K562 (cell line): ENCODE measurements around the gene PLA2G4A. TPM values are rescaled to one million over a fixed set of nuclear protein-coding genes. Genes with fewer than 3 reads are reported as not detected.

Source experiments
- ATAC-seq: fragments of 200-7000 bp; cut with Tn5 transposase; 3 replicates; pipeline ENCODE4 v1.9.1; 2020; ENCODE audit warnings: moderate library complexity
- BruUV-seq: library from RNA; stranded (reverse); fragments of 400-500 nt; replicated peaks from 2 replicates; lab custom pipeline; 2021; lab: Mats Ljungman, UMichigan
- CTCF ChIA-PET: fragments of 300-600 bp; formaldehyde crosslinking; extraction: SDS; loops from one replicate; lab custom pipeline; 2021; ENCODE audit warnings: low intra/inter-chr PET ratio; lab: Yijun Ruan, JAX
- POLR2A ChIA-PET: fragments of 300-600, 350-650 bp; sonication (Branson Sonifier 250); formaldehyde crosslinking; extraction: SDS; loops from one replicate; lab custom pipeline; 2021; ENCODE audit warnings: antibody characterized with exemption, inconsistent platforms; lab: Yijun Ruan, JAX
- DNase-seq, 4 experiments: peaks; one replicate each; pipeline versions ENCODE4 v3.0.0 to v3.0.0-alpha.2; 2011 to 2018; ENCODE audit warnings: low spot score in 3 of 4, mixed read lengths in 3 of 4; ENCODE audit errors: extremely low read depth in 1 of 4
- FAIRE-seq: peaks from 2 replicates; lab custom pipeline; 2011; peaks lifted over from hg19 to GRCh38; lab: Jason Lieb, UNC
- H2AFZ ChIP-seq: 2 replicates; pipeline ENCODE4 v1.6.0; 2011; ENCODE audit warnings: low read depth, low read length, control low read depth, inconsistent platforms
- H3K27ac ChIP-seq: fragments of 200-600 bp; 3 replicates; pipeline ENCODE4 v1.8.0; 2011; ENCODE audit warnings: low read depth, mild to moderate bottlenecking, control low read depth, inconsistent platforms, low read length, moderate library complexity, mixed read lengths; ENCODE audit errors: extremely low read depth
- H3K27me3 ChIP-seq, 2 experiments: fragments of 300-600 bp in 1 of 2; 2 replicates in 1 of 2; 3 replicates in 1 of 2; pipeline versions ENCODE4 v1.6.0 to v1.8.0; 2011; ENCODE audit warnings: inconsistent platforms in 2 of 2, low read length in 2 of 2, mild to moderate bottlenecking in 1 of 2, mixed read lengths in 1 of 2, moderate library complexity in 1 of 2; ENCODE audit not compliant: control insufficient read depth in 2 of 2, insufficient read depth in 2 of 2
- H3K36me3 ChIP-seq: fragments of 300-600 bp; 3 replicates; pipeline ENCODE4 v1.8.0; 2011; ENCODE audit warnings: mild to moderate bottlenecking, low read length, inconsistent platforms; ENCODE audit not compliant: control insufficient read depth, insufficient read depth
- H3K4me1 ChIP-seq, 2 experiments: fragments of 200-600 bp in 1 of 2; replicated peaks in 1 of 2; 2 replicates in 1 of 2; 3 replicates in 1 of 2; pipeline versions ENCODE4 v1.5.1 to v1.8.0; 2011; ENCODE audit warnings: inconsistent platforms in 2 of 2, low read length in 2 of 2, mild to moderate bottlenecking in 1 of 2, mixed read lengths in 1 of 2, moderate library complexity in 1 of 2; ENCODE audit not compliant: control insufficient read depth in 2 of 2, insufficient read depth in 2 of 2
- H3K4me2 ChIP-seq: 2 replicates; pipeline ENCODE4 v1.6.1; 2011; ENCODE audit warnings: low read length, control low read depth, inconsistent platforms, mixed read lengths; ENCODE audit not compliant: insufficient read depth
- H3K4me3 ChIP-seq: fragments of 200-600 bp; sonication (generic), shearing (Covaris generic); 2 replicates; pipeline ENCODE4 v1.5.1; 2016; ENCODE audit warnings: control low read depth, inconsistent platforms
- H3K79me2 ChIP-seq: fragments of 200-600 bp; 3 replicates; pipeline ENCODE4 v1.8.0; 2011; ENCODE audit warnings: low read length, inconsistent platforms; ENCODE audit not compliant: control insufficient read depth, insufficient read depth
- H3K9ac ChIP-seq, 2 experiments: 2 replicates each; pipeline versions ENCODE4 v1.6.0 to v1.6.1; 2011; ENCODE audit warnings: low read depth in 2 of 2, low read length in 2 of 2, control low read depth in 1 of 2, inconsistent platforms in 1 of 2, mild to moderate bottlenecking in 1 of 2, mixed read lengths in 1 of 2; ENCODE audit not compliant: insufficient read depth in 1 of 2
- H3K9me1 ChIP-seq: one replicate; pipeline ENCODE4 v1.6.0; 2011; ENCODE audit warnings: inconsistent platforms, mild to moderate bottlenecking, low read length, moderate library complexity; ENCODE audit not compliant: control insufficient read depth, insufficient read depth
- H3K9me3 ChIP-seq: replicated peaks from 2 replicates; pipeline ENCODE4 v1.5.1; 2011; ENCODE audit warnings: low read depth, low read length, inconsistent platforms; ENCODE audit not compliant: control insufficient read depth, insufficient read depth
- H4K20me1 ChIP-seq: replicated peaks from 2 replicates; pipeline ENCODE4 v1.6.1; 2011; ENCODE audit warnings: low read length, inconsistent platforms, mixed read lengths; ENCODE audit not compliant: control insufficient read depth, insufficient read depth
- ASH1L ChIP-seq: fragments of 450-650 bp; IDR thresholded peaks from 2 replicates; pipeline ENCODE4 v1.6.1; 2018; ENCODE audit warnings: borderline replicate concordance, mild to moderate bottlenecking, low read depth; ENCODE audit not compliant: partially characterized antibody
- GTF2F1 ChIP-seq: IDR thresholded peaks from 2 replicates; pipeline ENCODE4 v1.6.1; 2011; ENCODE audit warnings: low read depth, low read length, improper control_type of control experiment
- LARP7 ChIP-seq: fragments of 450-650 bp; IDR thresholded peaks from 2 replicates; pipeline ENCODE4 v1.6.1; 2016
- MGA ChIP-seq: fragments of 450-650 bp; IDR thresholded peaks from 2 replicates; pipeline ENCODE4 v1.6.1; 2016; ENCODE audit warnings: mild to moderate bottlenecking, moderate library complexity
- TAF1 ChIP-seq: IDR thresholded peaks from 2 replicates; pipeline ENCODE4 v1.6.1; 2011; ENCODE audit warnings: mild to moderate bottlenecking, low read length, moderate library complexity; ENCODE audit not compliant: insufficient read depth, control insufficient read depth, severe bottlenecking; ENCODE audit errors: extremely low read depth
- TBL1XR1 ChIP-seq, 2 experiments: IDR thresholded peaks; 2 replicates each; pipeline ENCODE4 v1.6.1; 2012; ENCODE audit warnings: improper control_type of control experiment in 2 of 2, low read length in 2 of 2, mild to moderate bottlenecking in 1 of 2
- TCF7 ChIP-seq: sonication (generic); IDR thresholded peaks from 2 replicates; pipeline ENCODE4 v1.6.1; 2016; ENCODE audit warnings: antibody characterized with exemption, borderline replicate concordance
- TCFL5 ChIP-seq: fragments of 250-450 bp; sonication (Bioruptor Pico); conservative IDR thresholded peaks from 2 replicates; pipeline ENCODE4 v1.6.1; 2021; ENCODE audit warnings: mild to moderate bottlenecking, moderate library complexity, matching md5 sums
- ZFP30 ChIP-seq: fragments of 250-450 bp; sonication (Bioruptor Pico); IDR thresholded peaks from 2 replicates; pipeline ENCODE4 v1.8.0; 2022; ENCODE audit warnings: moderate library complexity, mild to moderate bottlenecking, inconsistent platforms, borderline replicate concordance
- ZNF780A ChIP-seq: fragments of 250-450 bp; sonication (Bioruptor Pico); IDR thresholded peaks from 2 replicates; pipeline ENCODE4 v1.5.0; 2021; ENCODE audit warnings: mild to moderate bottlenecking
- in situ Hi-C: fragments of 300-500 bp; cut with MboI; formaldehyde crosslinking; loops from 4 replicates; pipeline ENCODE4 v1.15.0; 2018; ENCODE audit warnings: inconsistent platforms, mixed read lengths
- intact Hi-C: fragments of 100-400 bp; cut with micrococcal nuclease; formaldehyde crosslinking; loops from 2 replicates; pipeline ENCODE4 v1.14.2; 2022
- polyA plus RNA-seq, 8 experiments: library from polyadenylated mRNA; depleted of rRNA in 4 of 8; stranded (reverse) in 5 of 8; unstranded in 3 of 8; fragments of >200 nt; fragmentation: Nextera tagmentation in 2 of 8; fragmentation: Illumina TruSeq in 1 of 8; extraction: Ambion mirVana in 2 of 8; extraction: Trizol in 1 of 8; gene quantifications; 2 replicates each; pipeline versions ENCODE4 v1.2.1 to v1.2.3, GENCODE V29; 2011 to 2014; ENCODE audit warnings: inconsistent platforms in 1 of 8, missing spikeins in 1 of 8
- total RNA-seq, 7 experiments: library from RNA; depleted of rRNA in 6 of 7; stranded (reverse); fragments of >200 nt in 6 of 7; fragmentation: Illumina TruSeq in 2 of 7; extraction: Trizol in 2 of 7; gene quantifications; 2 replicates each; pipeline versions ENCODE4 v1.2.1 to v1.2.3, GENCODE V29; 2011 to 2021; ENCODE audit warnings: low replicate concordance in 1 of 7
- TF ChIP-seq, protein P1 (sequence below): fragments of 450-650 bp; IDR thresholded peaks from 2 replicates; pipeline ENCODE4 v1.6.1; 2017; ENCODE audit warnings: antibody characterized with exemption

Gene PLA2G4A
- total and polyA plus RNA-seq, 9 of the 15 experiments (the other 6 are each of a cell fraction or from before 2014, with no cell fraction given) = 0.04 to 0.71 (median 0.22) TPM; not detected in 4

DNA sequence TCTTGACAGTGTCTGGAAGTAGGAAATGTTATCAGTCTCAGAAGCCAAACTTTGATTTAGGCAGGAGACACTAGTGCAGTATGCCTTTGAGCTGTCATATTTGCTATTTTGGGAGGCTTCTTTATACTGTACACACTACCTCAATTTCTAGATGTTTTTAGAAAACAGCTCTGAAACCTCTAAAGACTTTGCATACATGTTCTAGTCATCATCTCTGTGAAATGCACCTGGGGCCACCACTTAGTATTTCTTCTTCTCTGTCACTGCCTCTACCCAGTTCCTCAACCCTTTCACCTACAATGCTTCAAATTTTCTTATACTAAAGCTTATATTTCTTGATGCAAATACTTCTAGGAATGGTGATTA is 29.1 kb upstream of the PLA2G4A start:
- CTCF ChIA-PET = no interaction called here
- FAIRE-seq = no peak
- intact Hi-C loops = no loop called here
- TF ChIP-seq TAF1 (no peak), LARP7 (no peak), MGA (no peak), TBL1XR1 (IDR thresholded peaks at IDR 0.05; ENCODE audit: low read length in 2 of 2) (no peak), ZNF780A (CRISPR knock-in tag) (no peak), TCFL5 (CRISPR knock-in tag) (no peak), TCF7 (no peak), ASH1L (no peak), GTF2F1 (no peak), ZFP30 (CRISPR knock-in tag) (no peak)
- TF ChIP-seq, protein P1, sequence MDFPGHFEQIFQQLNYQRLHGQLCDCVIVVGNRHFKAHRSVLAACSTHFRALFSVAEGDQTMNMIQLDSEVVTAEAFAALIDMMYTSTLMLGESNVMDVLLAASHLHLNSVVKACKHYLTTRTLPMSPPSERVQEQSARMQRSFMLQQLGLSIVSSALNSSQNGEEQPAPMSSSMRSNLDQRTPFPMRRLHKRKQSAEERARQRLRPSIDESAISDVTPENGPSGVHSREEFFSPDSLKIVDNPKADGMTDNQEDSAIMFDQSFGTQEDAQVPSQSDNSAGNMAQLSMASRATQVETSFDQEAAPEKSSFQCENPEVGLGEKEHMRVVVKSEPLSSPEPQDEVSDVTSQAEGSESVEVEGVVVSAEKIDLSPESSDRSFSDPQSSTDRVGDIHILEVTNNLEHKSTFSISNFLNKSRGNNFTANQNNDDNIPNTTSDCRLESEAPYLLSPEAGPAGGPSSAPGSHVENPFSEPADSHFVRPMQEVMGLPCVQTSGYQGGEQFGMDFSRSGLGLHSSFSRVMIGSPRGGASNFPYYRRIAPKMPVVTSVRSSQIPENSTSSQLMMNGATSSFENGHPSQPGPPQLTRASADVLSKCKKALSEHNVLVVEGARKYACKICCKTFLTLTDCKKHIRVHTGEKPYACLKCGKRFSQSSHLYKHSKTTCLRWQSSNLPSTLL = no peak

More for the DNA sequence above, 29.1 kb upstream of the PLA2G4A start:
- Histone ChIP-seq H3K4me2 (no peak overlapping the region), H3K9me1 (no peaks in the 10 kb centered on the region), H3K36me3 (no peaks in the 10 kb centered on the region), H3K79me2 (no peaks in the 10 kb centered on the region), H3K4me1 (no peaks in the 10 kb centered on the region), H3K27ac (no peak overlapping the region), H4K20me1 (no peaks in the 10 kb centered on the region), H3K9me3 (no peaks in the 10 kb centered on the region), H3K4me3 (no peak overlapping the region), H3K27me3 (no peaks in the 10 kb centered on the region), H2AFZ (no peak overlapping the region), H3K9ac (no peak overlapping the region)
- no TSS peak for BruUV-seq
- ATAC-seq = no peak
- in situ Hi-C loops = no loop called here
- POLR2A ChIA-PET = no interaction called here
- DNase-seq = no peak
